Measurements from ENCODE around the gene OBP2B. TPM values are rescaled to one million over a fixed set of nuclear protein-coding genes. Genes with fewer than 3 reads are reported as not detected.
A peak's percentile ranks its signal among the peaks of the same experiment; 100 is the strongest.
"Not testable (repeated sequence)": the region's sequence is repeated elsewhere in the genome, so short reads cannot be mapped to it uniquely, and the experiment has no call there.

Gene OBP2B
- polyA plus RNA-seq, 1 donor = not detected

GRCh38 chr9:133251773-133252172 lies 42.7 kb upstream of the OBP2B start:
- no peak overlapping the region for H3K4me3 ChIP-seq (ENCODE audit: low read length)
- peaks cover 33% of the 10 kb centered on the region for H3K4me1 ChIP-seq (ENCODE audit: control insufficient read depth, insufficient read depth, low read length)
- peak overlapping the region; percentile 67 for H3K27ac ChIP-seq (ENCODE audit: low read length)
- H3K36me3 ChIP-seq (ENCODE audit: control insufficient read depth, insufficient read depth, low read length) = peaks cover 2% of the 10 kb centered on the region
- no peak for DNase-seq
- H3K9me3 ChIP-seq (ENCODE audit: control insufficient read depth, low read depth, low read length) = peaks cover 2% of the 10 kb centered on the region
- H3K27me3 ChIP-seq (ENCODE audit: control insufficient read depth, insufficient read depth, low read length) = no peaks in the 10 kb centered on the region
- WGBS (ENCODE audit: insufficient coverage, low lambda C conversion rate) = no CpG with 5 or more reads among the region's 11 CpGs

GRCh38 chr9:133251221-133251620 lies 42.2 kb upstream of the OBP2B start:
- 93% methylated on average over 3 of the region's 6 CpGs for WGBS (ENCODE audit: insufficient coverage, low lambda C conversion rate)

GRCh38 chr9:133250741-133251170 lies 41.7 kb upstream of the OBP2B start:
- H3K4me1 ChIP-seq (ENCODE audit: control insufficient read depth, insufficient read depth, low read length) = peaks cover 33% of the 10 kb centered on the region
- no peak overlapping the region for H3K27ac ChIP-seq (ENCODE audit: low read length)
- no CpG with 5 or more reads among the region's 5 CpGs for WGBS (ENCODE audit: insufficient coverage, low lambda C conversion rate)
- H3K9me3 ChIP-seq (ENCODE audit: control insufficient read depth, low read depth, low read length) = no peaks in the 10 kb centered on the region
- DNase-seq = peak in 1 of 2 donors; percentile 63
- H3K4me3 ChIP-seq (ENCODE audit: low read length) = no peak overlapping the region
- H3K27me3 ChIP-seq (ENCODE audit: control insufficient read depth, insufficient read depth, low read length) = no peaks in the 10 kb centered on the region
- H3K36me3 ChIP-seq (ENCODE audit: control insufficient read depth, insufficient read depth, low read length) = peaks cover 2% of the 10 kb centered on the region

More at GRCh38 chr9:133251221-133251620, 42.2 kb upstream of the OBP2B start:
- not testable (repeated sequence) for H3K9me3 ChIP-seq (ENCODE audit: control insufficient read depth, low read depth, low read length); H3K27me3 ChIP-seq (ENCODE audit: control insufficient read depth, insufficient read depth, low read length); H3K4me3 ChIP-seq (ENCODE audit: low read length); H3K27ac ChIP-seq (ENCODE audit: low read length); DNase-seq; H3K36me3 ChIP-seq (ENCODE audit: control insufficient read depth, insufficient read depth, low read length)
- peaks cover 33% of the 10 kb centered on the region for H3K4me1 ChIP-seq (ENCODE audit: control insufficient read depth, insufficient read depth, low read length)

- Histone ChIP-seq H3K27ac (ENCODE audit: low read length) (no peak overlapping the region), H3K36me3 (ENCODE audit: control insufficient read depth, insufficient read depth, low read length) (no peaks in the 10 kb centered on the region), H3K4me1 (ENCODE audit: control insufficient read depth, insufficient read depth, low read length) (peaks cover 33% of the 10 kb centered on the region), H3K9me3 (ENCODE audit: control insufficient read depth, low read depth, low read length) (no peaks in the 10 kb centered on the region), H3K27me3 (ENCODE audit: control insufficient read depth, insufficient read depth, low read length) (no peaks in the 10 kb centered on the region), H3K4me3 (ENCODE audit: low read length) (no peak overlapping the region)
- no peak for DNase-seq
- WGBS (ENCODE audit: insufficient coverage, low lambda C conversion rate) = no CpG with 5 or more reads among the region's 1 CpG
These were observed 40.3 kb upstream of the OBP2B start for GRCh38 chr9:133249337-133249736.

GRCh38 chr9:133248726-133249295 lies 39.8 kb upstream of the OBP2B start:
- WGBS (ENCODE audit: insufficient coverage, low lambda C conversion rate) = 89% methylated on average over 4 of the region's 8 CpGs
- no peaks in the 10 kb centered on the region for H3K36me3 ChIP-seq (ENCODE audit: control insufficient read depth, insufficient read depth, low read length)
- H3K9me3 ChIP-seq (ENCODE audit: control insufficient read depth, low read depth, low read length) = no peaks in the 10 kb centered on the region
- H3K27me3 ChIP-seq (ENCODE audit: control insufficient read depth, insufficient read depth, low read length) = no peaks in the 10 kb centered on the region
- peaks cover 33% of the 10 kb centered on the region for H3K4me1 ChIP-seq (ENCODE audit: control insufficient read depth, insufficient read depth, low read length)
- H3K27ac ChIP-seq (ENCODE audit: low read length) = no peak overlapping the region
- no peak for DNase-seq
- H3K4me3 ChIP-seq (ENCODE audit: low read length) = no peak overlapping the region

- Histone ChIP-seq H3K36me3 (ENCODE audit: control insufficient read depth, insufficient read depth, low read length) (no peaks in the 10 kb centered on the region), H3K9me3 (ENCODE audit: control insufficient read depth, low read depth, low read length) (no peaks in the 10 kb centered on the region), H3K27ac (ENCODE audit: low read length) (no peak overlapping the region), H3K4me3 (ENCODE audit: low read length) (no peak overlapping the region), H3K27me3 (ENCODE audit: control insufficient read depth, insufficient read depth, low read length) (no peaks in the 10 kb centered on the region), H3K4me1 (ENCODE audit: control insufficient read depth, insufficient read depth, low read length) (peaks cover 31% of the 10 kb centered on the region)
- no CpG with 5 or more reads among the region's 6 CpGs for WGBS (ENCODE audit: insufficient coverage, low lambda C conversion rate)
- DNase-seq = no peak
These were observed 38.6 kb upstream of the OBP2B start for GRCh38 chr9:133247632-133248031.

- Histone ChIP-seq H3K4me3 (ENCODE audit: low read length) (no peak overlapping the region), H3K27ac (ENCODE audit: low read length) (no peak overlapping the region), H3K4me1 (ENCODE audit: control insufficient read depth, insufficient read depth, low read length) (peaks cover 24% of the 10 kb centered on the region), H3K36me3 (ENCODE audit: control insufficient read depth, insufficient read depth, low read length) (no peaks in the 10 kb centered on the region), H3K9me3 (ENCODE audit: control insufficient read depth, low read depth, low read length) (no peaks in the 10 kb centered on the region), H3K27me3 (ENCODE audit: control insufficient read depth, insufficient read depth, low read length) (no peaks in the 10 kb centered on the region)
- WGBS (ENCODE audit: insufficient coverage, low lambda C conversion rate) = no CpG with 5 or more reads among the region's 6 CpGs
- DNase-seq = no peak
These were observed 37.9 kb upstream of the OBP2B start for GRCh38 chr9:133246991-133247390.

- no CpG with 5 or more reads among the region's 16 CpGs for WGBS (ENCODE audit: insufficient coverage, low lambda C conversion rate)
- no peaks in the 10 kb centered on the region for H3K9me3 ChIP-seq (ENCODE audit: control insufficient read depth, low read depth, low read length)
- H3K4me1 ChIP-seq (ENCODE audit: control insufficient read depth, insufficient read depth, low read length) = peaks cover 20% of the 10 kb centered on the region
- no peak overlapping the region for H3K4me3 ChIP-seq (ENCODE audit: low read length)
- H3K27me3 ChIP-seq (ENCODE audit: control insufficient read depth, insufficient read depth, low read length) = no peaks in the 10 kb centered on the region
- no peak overlapping the region for H3K27ac ChIP-seq (ENCODE audit: low read length)
- H3K36me3 ChIP-seq (ENCODE audit: control insufficient read depth, insufficient read depth, low read length) = no peaks in the 10 kb centered on the region
- DNase-seq = no peak
These were observed 37.5 kb upstream of the OBP2B start for GRCh38 chr9:133246562-133246961.

GRCh38 chr9:133242991-133243390 lies 33.9 kb upstream of the OBP2B start:
- no peak overlapping the region for H3K27ac ChIP-seq (ENCODE audit: low read length)
- 100% methylated on average over 3 of the region's 8 CpGs for WGBS (ENCODE audit: insufficient coverage, low lambda C conversion rate)
- no peaks in the 10 kb centered on the region for H3K27me3 ChIP-seq (ENCODE audit: control insufficient read depth, insufficient read depth, low read length)
- H3K9me3 ChIP-seq (ENCODE audit: control insufficient read depth, low read depth, low read length) = peaks cover 3% of the 10 kb centered on the region
- H3K36me3 ChIP-seq (ENCODE audit: control insufficient read depth, insufficient read depth, low read length) = no peaks in the 10 kb centered on the region
- DNase-seq = no peak
- peaks cover 17% of the 10 kb centered on the region for H3K4me1 ChIP-seq (ENCODE audit: control insufficient read depth, insufficient read depth, low read length)
- no peak overlapping the region for H3K4me3 ChIP-seq (ENCODE audit: low read length)

GRCh38 chr9:133242241-133242640 lies 33.2 kb upstream of the OBP2B start:
- no peak for DNase-seq
- no peak overlapping the region for H3K4me3 ChIP-seq (ENCODE audit: low read length)
- no peak overlapping the region for H3K27ac ChIP-seq (ENCODE audit: low read length)
- H3K4me1 ChIP-seq (ENCODE audit: control insufficient read depth, insufficient read depth, low read length) = peaks cover 17% of the 10 kb centered on the region
- no peaks in the 10 kb centered on the region for H3K27me3 ChIP-seq (ENCODE audit: control insufficient read depth, insufficient read depth, low read length)
- H3K36me3 ChIP-seq (ENCODE audit: control insufficient read depth, insufficient read depth, low read length) = no peaks in the 10 kb centered on the region
- peaks cover 3% of the 10 kb centered on the region for H3K9me3 ChIP-seq (ENCODE audit: control insufficient read depth, low read depth, low read length)
- 100% methylated on average over 2 of the region's 14 CpGs for WGBS (ENCODE audit: insufficient coverage, low lambda C conversion rate)

GRCh38 chr9:133239533-133240090 lies 30.6 kb upstream of the OBP2B start:
- WGBS (ENCODE audit: insufficient coverage, low lambda C conversion rate) = 91% methylated on average over 4 of the region's 18 CpGs

More at GRCh38 chr9:133239533-133240090, 30.6 kb upstream of the OBP2B start:
- no peak for DNase-seq
- H3K27me3 ChIP-seq (ENCODE audit: control insufficient read depth, insufficient read depth, low read length) = no peaks in the 10 kb centered on the region
- no peak overlapping the region for H3K4me3 ChIP-seq (ENCODE audit: low read length)
- H3K27ac ChIP-seq (ENCODE audit: low read length) = no peak overlapping the region
- peaks cover 3% of the 10 kb centered on the region for H3K9me3 ChIP-seq (ENCODE audit: control insufficient read depth, low read depth, low read length)
- no peaks in the 10 kb centered on the region for H3K36me3 ChIP-seq (ENCODE audit: control insufficient read depth, insufficient read depth, low read length)
- peaks cover 17% of the 10 kb centered on the region for H3K4me1 ChIP-seq (ENCODE audit: control insufficient read depth, insufficient read depth, low read length)
